MM.1S (cell line): ENCODE data around the gene RNLS.

ENCODE experiments used
- DNase-seq: peaks from one replicate; pipeline ENCODE4 v3.0.0-alpha.2; 2015
- H2AFZ ChIP-seq: fragments of 300-600 bp; sonication (generic); 2 replicates; pipeline ENCODE4 v1.6.0; 2016; ENCODE audit warnings: antibody characterized with exemption, low read length
- H3F3A ChIP-seq: fragments of 300-600 bp; sonication (generic); 2 replicates; pipeline ENCODE4 v1.6.1; 2016; ENCODE audit warnings: mild to moderate bottlenecking, antibody characterized with exemption, low read length, moderate library complexity, mixed read lengths; ENCODE audit not compliant: insufficient read depth
- H3K27ac ChIP-seq: fragments of 300-600 bp; sonication (generic); 2 replicates; pipeline ENCODE4 v1.5.1; 2016; ENCODE audit warnings: mild to moderate bottlenecking, low read length
- H3K27me3 ChIP-seq: fragments of 300-600 bp; sonication (generic); replicated peaks from 2 replicates; pipeline ENCODE4 v1.6.0; 2016; ENCODE audit warnings: low read length; ENCODE audit not compliant: insufficient read depth
- H3K36me3 ChIP-seq: fragments of 300-600 bp; sonication (generic); replicated peaks from 2 replicates; pipeline ENCODE4 v1.6.1; 2016; ENCODE audit warnings: mild to moderate bottlenecking, low read length, mixed read lengths; ENCODE audit not compliant: insufficient read depth
- H3K4me1 ChIP-seq: fragments of 300-600 bp; sonication (generic); 2 replicates; pipeline ENCODE4 v1.6.1; 2016; ENCODE audit warnings: low read length, mixed read lengths
- H3K4me2 ChIP-seq: fragments of 300-600 bp; sonication (generic); 2 replicates; pipeline ENCODE4 v1.6.0; 2016; ENCODE audit warnings: low read depth, low read length
- H3K4me3 ChIP-seq: fragments of 300-600 bp; sonication (generic); 2 replicates; pipeline ENCODE4 v1.5.1; 2016; ENCODE audit warnings: low read length, mixed read lengths
- H3K79me2 ChIP-seq: fragments of 300-600 bp; sonication (generic); 2 replicates; pipeline ENCODE4 v1.6.1; 2016; ENCODE audit warnings: mixed run types, low read length, mixed read lengths
- H3K9ac ChIP-seq: fragments of 300-600 bp; sonication (generic); 2 replicates; pipeline ENCODE4 v1.6.1; 2016; ENCODE audit warnings: low read length, mixed read lengths
- H3K9me2 ChIP-seq: fragments of 300-600 bp; sonication (generic); replicated peaks from 2 replicates; pipeline ENCODE4 v1.6.1; 2016; ENCODE audit warnings: mild to moderate bottlenecking, low read length, mixed read lengths; ENCODE audit not compliant: insufficient read depth
- H3K9me3 ChIP-seq: fragments of 300-600 bp; sonication (generic); replicated peaks from 2 replicates; pipeline ENCODE4 v1.6.1; 2016; ENCODE audit warnings: mild to moderate bottlenecking, low read length, mixed read lengths; ENCODE audit not compliant: insufficient read depth
- H4K20me1 ChIP-seq: fragments of 300-600 bp; sonication (generic); 2 replicates; pipeline ENCODE4 v1.6.1; 2016; ENCODE audit warnings: mild to moderate bottlenecking, low read length, moderate library complexity, mixed read lengths; ENCODE audit not compliant: insufficient read depth
- CTCF ChIP-seq: fragments of 300-600 bp; sonication (generic); IDR thresholded peaks from 2 replicates; pipeline ENCODE4 v1.5.1; 2016; ENCODE audit warnings: antibody characterized with exemption, low read length, mixed read lengths
- EZH2 ChIP-seq: fragments of 300-600 bp; sonication (generic); optimal IDR thresholded peaks from 2 replicates; pipeline ENCODE3; 2017; ENCODE audit warnings: low read depth, mild to moderate bottlenecking, antibody characterized with exemption, low read length, mixed read lengths
- EZH2phosphoT487 ChIP-seq: fragments of 300-600 bp; sonication (generic); IDR thresholded peaks from 2 replicates; pipeline ENCODE4 v1.6.1; 2018; ENCODE audit warnings: antibody characterized with exemption, low read length

The RNLS gene

GRCh38 chr10:88383276-88383675, 199.8 kb downstream of the RNLS start:
- Histone ChIP-seq H3K27me3 (no peaks in the 10 kb centered on the region), H3K4me3 (no peak overlapping the region), H3F3A (peaks cover 33% of the 10 kb centered on the region), H3K4me2 (no peak overlapping the region), H3K79me2 (no peaks in the 10 kb centered on the region), H3K9me2 (no peaks in the 10 kb centered on the region), H4K20me1 (no peaks in the 10 kb centered on the region), H3K27ac (no peak overlapping the region), H3K9me3 (no peaks in the 10 kb centered on the region), H3K9ac (no peak overlapping the region), H3K4me1 (peaks cover 46% of the 10 kb centered on the region), H3K36me3 (no peaks in the 10 kb centered on the region), H2AFZ (no peak overlapping the region)
- no peak for DNase-seq
- no peak for TF ChIP-seq EZH2phosphoT487
- TF ChIP-seq EZH2, result no peak
- TF ChIP-seq CTCF, result no peak

DNA sequence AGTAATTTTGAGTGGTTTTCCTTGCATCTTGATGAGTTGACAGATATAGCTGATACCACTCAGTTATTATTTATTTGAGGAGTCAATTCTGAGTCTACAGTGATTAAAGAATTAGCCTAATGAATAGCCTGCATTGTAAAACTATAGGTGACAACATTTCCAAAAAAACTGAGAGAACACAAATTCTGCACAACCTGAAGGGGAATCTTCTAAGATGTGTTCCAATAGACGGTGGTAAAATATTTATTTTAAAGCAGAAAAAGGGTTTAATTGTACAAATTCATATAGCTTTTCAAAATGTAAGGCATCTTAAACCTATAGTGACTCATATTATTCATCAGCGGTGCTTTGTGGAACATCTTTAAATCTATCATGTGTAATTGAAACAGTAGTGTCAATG, 200.4 kb downstream of the RNLS start:
- Histone ChIP-seq H3K9ac (no peak overlapping the region), H3K4me2 (no peak overlapping the region), H3K27me3 (no peaks in the 10 kb centered on the region), H3K4me3 (no peak overlapping the region), H3K4me1 (peaks cover 40% of the 10 kb centered on the region), H2AFZ (no peak overlapping the region), H3K36me3 (no peaks in the 10 kb centered on the region), H3K27ac (no peak overlapping the region), H4K20me1 (no peaks in the 10 kb centered on the region), H3F3A (peaks cover 33% of the 10 kb centered on the region), H3K9me2 (no peaks in the 10 kb centered on the region), H3K79me2 (no peaks in the 10 kb centered on the region), H3K9me3 (no peaks in the 10 kb centered on the region)
- TF ChIP-seq CTCF (no peak), EZH2phosphoT487 (no peak), EZH2 (no peak)
- DNase-seq, result no peak

GRCh38 chr10:88379575-88379974, 203.5 kb downstream of the RNLS start:
- no peaks in the 10 kb centered on the region for H3K36me3 ChIP-seq
- no peaks in the 10 kb centered on the region for H3K79me2 ChIP-seq
- H4K20me1 ChIP-seq, result no peaks in the 10 kb centered on the region
- peaks cover 18% of the 10 kb centered on the region for H3K4me1 ChIP-seq
- no peaks in the 10 kb centered on the region for H3K9me3 ChIP-seq
- DNase-seq, result no peak
- no peak overlapping the region for H3K4me3 ChIP-seq
- peaks cover 6% of the 10 kb centered on the region for H3F3A ChIP-seq
- no peak for TF ChIP-seq CTCF
- TF ChIP-seq EZH2, result no peak
- no peak for TF ChIP-seq EZH2phosphoT487
- no peak overlapping the region for H3K4me2 ChIP-seq
- no peaks in the 10 kb centered on the region for H3K9me2 ChIP-seq
- H3K9ac ChIP-seq, result no peak overlapping the region
- no peaks in the 10 kb centered on the region for H3K27me3 ChIP-seq
- H3K27ac ChIP-seq, result no peak overlapping the region
- no peak overlapping the region for H2AFZ ChIP-seq
